Activated CD8-positive, alpha-beta T cell treated with anti-CD3 and anti-CD28 coated beads for 36 hours (primary cell): ENCODE measurements around the gene TMTC4. TPM values are rescaled to one million over a fixed set of nuclear protein-coding genes. Genes with fewer than 3 reads are reported as not detected.

ENCODE experiments used
- ATAC-seq: fragments of 200-7000 bp; cut with Tn5 transposase; one replicate; pipeline ENCODE4 v1.10.0; 2021; ENCODE audit warnings: mild to moderate bottlenecking, moderate library complexity
- CTCF ChIA-PET: fragments of 350-600 bp; sonication (Branson Sonifier 250); formaldehyde crosslinking; loops from one replicate; lab custom pipeline; 2021; ENCODE audit warnings: antibody characterized with exemption; lab: Charles Lee
- POLR2A ChIA-PET: fragments of 350-600 bp; sonication (Branson Sonifier 250); formaldehyde crosslinking; loops from one replicate; lab custom pipeline; 2021; ENCODE audit warnings: antibody characterized with exemption; lab: Charles Lee
- DNase-seq: peaks from one replicate; pipeline ENCODE4 v3.0.0-alpha.2; 2020
- H3K27ac Mint-ChIP-seq: one replicate; pipeline ENCODE4 v1.8.0; 2021; ENCODE audit warnings: mild to moderate bottlenecking, mixed read lengths
- H3K27me3 Mint-ChIP-seq: one replicate; pipeline ENCODE4 v1.8.0; 2021; ENCODE audit warnings: mixed read lengths
- H3K36me3 Mint-ChIP-seq: one replicate; pipeline ENCODE4 v1.8.0; 2021; ENCODE audit warnings: low read depth, mixed read lengths
- H3K4me1 Mint-ChIP-seq: one replicate; pipeline ENCODE4 v1.8.0; 2021; ENCODE audit warnings: low read depth, mixed read lengths
- H3K4me3 Mint-ChIP-seq: one replicate; pipeline ENCODE4 v1.8.0; 2021; ENCODE audit warnings: mild to moderate bottlenecking, moderate library complexity, mixed read lengths
- H3K9me3 Mint-ChIP-seq: one replicate; pipeline ENCODE4 v1.8.0; 2021; ENCODE audit warnings: mixed read lengths
- intact Hi-C: fragments of 100-400 bp; cut with micrococcal nuclease; formaldehyde crosslinking; loops from one replicate; pipeline ENCODE4 v1.10.0; 2022
- total RNA-seq, 2 experiments: library from RNA; stranded (reverse); gene quantifications; one replicate each; pipeline ENCODE4 v1.2.3, GENCODE V29; 2021
- TF ChIP-seq, protein P1 (sequence below): fragments of 200-600 bp; IDR thresholded peaks from one replicate; pipeline ENCODE4 v1.8.0; 2022; ENCODE audit warnings: antibody characterized with exemption, mild to moderate bottlenecking

The TMTC4 gene
- total RNA-seq, 2 experiments from 2014 or later, result 13.3 to 16.1 TPM

- Mint-ChIP-seq H3K27ac (no peak overlapping the region), H3K27me3 (no peaks in the 10 kb centered on the region), H3K9me3 (no peaks in the 10 kb centered on the region), H3K36me3 (peaks cover 28% of the 10 kb centered on the region), H3K4me3 (no peak overlapping the region), H3K4me1 (no peaks in the 10 kb centered on the region)
- POLR2A ChIA-PET, result no interaction called here
- intact Hi-C loops, result no loop called here
- DNase-seq (no peak), ATAC-seq (no peak)
- TF ChIP-seq, protein P1, sequence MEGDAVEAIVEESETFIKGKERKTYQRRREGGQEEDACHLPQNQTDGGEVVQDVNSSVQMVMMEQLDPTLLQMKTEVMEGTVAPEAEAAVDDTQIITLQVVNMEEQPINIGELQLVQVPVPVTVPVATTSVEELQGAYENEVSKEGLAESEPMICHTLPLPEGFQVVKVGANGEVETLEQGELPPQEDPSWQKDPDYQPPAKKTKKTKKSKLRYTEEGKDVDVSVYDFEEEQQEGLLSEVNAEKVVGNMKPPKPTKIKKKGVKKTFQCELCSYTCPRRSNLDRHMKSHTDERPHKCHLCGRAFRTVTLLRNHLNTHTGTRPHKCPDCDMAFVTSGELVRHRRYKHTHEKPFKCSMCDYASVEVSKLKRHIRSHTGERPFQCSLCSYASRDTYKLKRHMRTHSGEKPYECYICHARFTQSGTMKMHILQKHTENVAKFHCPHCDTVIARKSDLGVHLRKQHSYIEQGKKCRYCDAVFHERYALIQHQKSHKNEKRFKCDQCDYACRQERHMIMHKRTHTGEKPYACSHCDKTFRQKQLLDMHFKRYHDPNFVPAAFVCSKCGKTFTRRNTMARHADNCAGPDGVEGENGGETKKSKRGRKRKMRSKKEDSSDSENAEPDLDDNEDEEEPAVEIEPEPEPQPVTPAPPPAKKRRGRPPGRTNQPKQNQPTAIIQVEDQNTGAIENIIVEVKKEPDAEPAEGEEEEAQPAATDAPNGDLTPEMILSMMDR, result no peak
- CTCF ChIA-PET, result no interaction called here
Measured at GRCh38 chr13:100636004-100636403, 38.6 kb downstream of the TMTC4 start.

- DNase-seq (no peak), ATAC-seq (no peak)
- CTCF ChIA-PET, result interaction anchor here (2.9 kb wide), 1 partner anchor 62 kb away, joined by 13 read pairs; no protein-coding TSS in a partner anchor
- POLR2A ChIA-PET, result no interaction called here
- TF ChIP-seq, protein P1, result no peak
- Mint-ChIP-seq H3K4me3 (no peak overlapping the region), H3K36me3 (peaks cover 25% of the 10 kb centered on the region), H3K27ac (no peak overlapping the region), H3K9me3 (no peaks in the 10 kb centered on the region), H3K27me3 (no peaks in the 10 kb centered on the region), H3K4me1 (no peaks in the 10 kb centered on the region)
- intact Hi-C loops, result no loop called here
Measured at GRCh38 chr13:100634696-100635095, 39.9 kb downstream of the TMTC4 start.

DNA sequence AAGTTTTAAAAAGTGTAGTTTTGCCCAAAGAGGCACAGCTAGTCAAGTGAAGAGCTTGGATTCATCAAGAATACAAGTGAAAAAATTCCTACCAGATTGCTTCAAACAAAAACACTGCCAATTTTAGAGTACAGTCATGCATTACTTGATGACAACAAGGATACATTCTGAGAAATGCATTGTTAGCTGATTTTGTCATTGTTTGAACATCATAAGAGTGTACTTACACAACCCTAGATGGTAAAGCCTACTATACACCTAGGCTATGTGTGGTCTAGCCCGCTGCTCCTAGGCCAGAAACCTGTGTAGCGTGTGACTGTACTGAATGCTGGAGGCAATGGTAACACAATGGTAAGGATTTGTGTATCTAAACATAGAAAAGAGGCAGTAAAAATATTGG, 41.1 kb downstream of the TMTC4 start:
- ATAC-seq (no peak), DNase-seq (no peak)
- Mint-ChIP-seq H3K27me3 (no peaks in the 10 kb centered on the region), H3K4me3 (no peak overlapping the region), H3K9me3 (no peaks in the 10 kb centered on the region), H3K27ac (no peak overlapping the region), H3K4me1 (no peaks in the 10 kb centered on the region), H3K36me3 (peaks cover 32% of the 10 kb centered on the region)
- intact Hi-C loops, result no loop called here
- CTCF ChIA-PET, result interaction anchor here (0.7 to 2.9 kb wide), 3 partner anchors 38 to 61 kb away, joined by 3 to 13 read pairs (median 3); no protein-coding TSS in a partner anchor
- POLR2A ChIA-PET, result interaction anchor here (0.7 kb wide), 1 partner anchor 1491 kb away, joined by 3 read pairs; no protein-coding TSS in a partner anchor
- TF ChIP-seq, protein P1, result no peak

DNA sequence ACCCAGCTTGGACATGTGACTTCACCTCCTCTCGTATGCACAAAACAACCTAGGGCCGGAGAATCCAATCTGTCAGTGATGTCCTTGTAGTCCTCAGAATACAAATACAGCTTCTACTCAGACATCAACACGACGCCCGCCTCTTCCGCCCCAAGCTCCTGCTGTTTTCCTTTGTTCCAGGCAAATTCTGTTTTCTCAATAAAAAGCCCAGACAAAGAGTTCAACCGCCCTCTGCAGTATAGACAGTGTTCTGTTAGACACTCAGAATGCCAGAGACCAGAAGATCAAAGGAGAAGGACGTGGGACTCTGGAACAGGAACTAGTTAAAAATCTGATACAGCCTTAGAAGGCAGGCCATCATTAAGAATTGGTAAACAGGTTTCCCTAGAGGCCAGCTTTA, 44.0 kb downstream of the TMTC4 start:
- POLR2A ChIA-PET, result interaction anchor here (0.6 kb wide), 1 partner anchor 13 kb away, joined by 3 read pairs; no protein-coding TSS in a partner anchor
- H3K4me3 Mint-ChIP-seq, result no peak overlapping the region
- no peaks in the 10 kb centered on the region for H3K27me3 Mint-ChIP-seq
- TF ChIP-seq, protein P1, result no peak
- intact Hi-C loops, result no loop called here
- no peaks in the 10 kb centered on the region for H3K4me1 Mint-ChIP-seq
- CTCF ChIA-PET, result interaction anchor here (1.0 kb wide), 1 partner anchor 56 kb away, joined by 3 read pairs; no protein-coding TSS in a partner anchor
- no peaks in the 10 kb centered on the region for H3K9me3 Mint-ChIP-seq
- no peak for DNase-seq
- peaks cover 37% of the 10 kb centered on the region for H3K36me3 Mint-ChIP-seq
- H3K27ac Mint-ChIP-seq, result no peak overlapping the region
- no peak for ATAC-seq

- H3K9me3 Mint-ChIP-seq, result no peaks in the 10 kb centered on the region
- no peaks in the 10 kb centered on the region for H3K27me3 Mint-ChIP-seq
- TF ChIP-seq, protein P1, result no peak
- no peak for DNase-seq
- H3K4me1 Mint-ChIP-seq, result no peaks in the 10 kb centered on the region
- no peak overlapping the region for H3K27ac Mint-ChIP-seq
- peaks cover 53% of the 10 kb centered on the region for H3K36me3 Mint-ChIP-seq
- CTCF ChIA-PET, result interaction anchor here (1.3 to 2.8 kb wide), 2 partner anchors 54 to 95 kb away, joined by 3 to 12 read pairs; no protein-coding TSS in a partner anchor
- no peak for ATAC-seq
- POLR2A ChIA-PET, result no interaction called here
- no peak overlapping the region for H3K4me3 Mint-ChIP-seq
- intact Hi-C loops, result no loop called here
Measured at GRCh38 chr13:100627120-100627519, 47.5 kb downstream of the TMTC4 start.
